Natural killer cell (primary cell): ENCODE results near the gene KDM4C. TPM values are rescaled to one million over a fixed set of nuclear protein-coding genes. Genes with fewer than 3 reads are reported as not detected.

Experiments
- ATAC-seq, 3 donors: fragments of 150-1000 bp in 2 of 3; fragments of 200-7000 bp in 1 of 3; cut with Tn5 transposase; 1 replicate in 1 of 3; 2 replicates in 2 of 3; pipeline ENCODE4 v1.10.0; 2021; ENCODE audit warnings: mild to moderate bottlenecking in 2 of 3, moderate library complexity in 2 of 3
- DNase-seq, 2 donors: peaks; one replicate each; pipeline versions ENCODE4 v3.0.0 to v3.0.0-alpha.2; 2013 to 2021; ENCODE audit warnings: mixed read lengths in 1 of 2
- H3K27ac ChIP-seq: one replicate; pipeline ENCODE4 v1.5.1; 2013; ENCODE audit warnings: mild to moderate bottlenecking, low read length
- H3K27me3 ChIP-seq: one replicate; pipeline ENCODE4 v1.6.1; 2013; ENCODE audit warnings: low read length; ENCODE audit not compliant: control insufficient read depth, insufficient read depth
- H3K36me3 ChIP-seq: one replicate; pipeline ENCODE4 v1.6.1; 2013; ENCODE audit warnings: low read length; ENCODE audit not compliant: control insufficient read depth, insufficient read depth
- H3K4me1 ChIP-seq: one replicate; pipeline ENCODE4 v1.6.1; 2013; ENCODE audit warnings: low read length; ENCODE audit not compliant: control insufficient read depth, insufficient read depth
- H3K4me3 ChIP-seq: one replicate; pipeline ENCODE4 v1.5.1; 2013; ENCODE audit warnings: low read length
- H3K9me3 ChIP-seq: one replicate; pipeline ENCODE4 v1.6.1; 2013; ENCODE audit warnings: low read length; ENCODE audit not compliant: control insufficient read depth, insufficient read depth
- H3K27ac Mint-ChIP-seq, 2 donors: one replicate each; pipeline ENCODE4 v1.8.0; 2022; ENCODE audit warnings: mild to moderate bottlenecking in 2 of 2, mixed read lengths in 2 of 2, moderate library complexity in 1 of 2
- H3K27me3 Mint-ChIP-seq, 2 donors: one replicate each; pipeline ENCODE4 v1.8.0; 2022; ENCODE audit warnings: low read depth in 2 of 2, mixed read lengths in 2 of 2
- H3K36me3 Mint-ChIP-seq: one replicate; pipeline ENCODE4 v1.8.0; 2022; ENCODE audit warnings: mixed read lengths
- H3K4me1 Mint-ChIP-seq, 2 donors: one replicate each; pipeline ENCODE4 v1.8.0; 2022; ENCODE audit warnings: mixed read lengths in 2 of 2
- H3K4me3 Mint-ChIP-seq: one replicate; pipeline ENCODE4 v1.8.0; 2022; ENCODE audit warnings: mild to moderate bottlenecking, moderate library complexity, mixed read lengths
- H3K9me3 Mint-ChIP-seq, 2 donors: one replicate each; pipeline ENCODE4 v1.8.0; 2022; ENCODE audit warnings: mixed read lengths in 2 of 2
- WGBS: methylation state at CpG from one replicate; pipeline ENCODE4 v1.1.7; 2013; ENCODE audit warnings: missing lambda C conversion rate; ENCODE audit not compliant: insufficient coverage; 5-methylcytosine and 5-hydroxymethylcytosine counted together
- intact Hi-C: fragments of 100-400 bp; cut with micrococcal nuclease; formaldehyde crosslinking; loops from one replicate; pipeline ENCODE4 v1.14.2; 2022
- total RNA-seq, 4 donors: library from RNA; stranded (reverse); fragments of 120-200 nt in 1 of 4; gene quantifications; one replicate each; pipeline versions ENCODE4 v1.2.3 to v1.2.4, GENCODE V29; 2013 to 2022
- TF ChIP-seq, protein P1 (sequence below): fragments of 200-600 bp; IDR thresholded peaks from one replicate; pipeline ENCODE4 v1.8.0; 2022; ENCODE audit warnings: antibody characterized with exemption

Gene KDM4C
- total RNA-seq, 3 donors from 2014 or later (not counting 1 experiment from before 2014, with no cell fraction given), result 115 to 137 (median 116) TPM

DNA sequence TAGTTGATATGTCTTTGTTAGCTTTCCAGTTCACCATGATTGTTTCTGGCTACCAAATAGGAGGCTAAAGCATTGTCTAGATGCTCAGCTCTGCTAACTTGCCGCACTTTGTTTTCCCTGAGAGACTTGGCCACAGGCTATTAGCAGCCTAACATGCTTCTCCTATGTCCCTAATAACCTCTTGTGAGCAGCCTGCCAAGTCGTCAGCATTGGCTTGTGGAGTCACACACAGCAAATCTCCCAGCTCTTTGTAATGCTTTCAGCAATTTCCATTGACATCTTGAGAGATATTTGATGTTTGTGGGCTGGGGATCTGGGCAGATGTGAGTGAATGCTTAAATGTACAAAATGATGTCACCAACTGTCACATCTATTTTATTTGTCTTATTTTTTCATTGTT, 346.9 kb downstream of the KDM4C start:
- H3K4me1 Mint-ChIP-seq, result peaks cover 12 to 17% of the 10 kb centered on the region in 2 donors
- intact Hi-C loops, result no loop called here
- Histone ChIP-seq H3K27me3 (no peaks in the 10 kb centered on the region), H3K27ac (no peak overlapping the region), H3K4me3 (no peak overlapping the region), H3K4me1 (no peaks in the 10 kb centered on the region), H3K9me3 (peaks cover under 1% of the 10 kb centered on the region), H3K36me3 (peaks cover 30% of the 10 kb centered on the region)
- no peaks in the 10 kb centered on the region for H3K9me3 Mint-ChIP-seq
- ATAC-seq, result no peak
- TF ChIP-seq, protein P1, sequence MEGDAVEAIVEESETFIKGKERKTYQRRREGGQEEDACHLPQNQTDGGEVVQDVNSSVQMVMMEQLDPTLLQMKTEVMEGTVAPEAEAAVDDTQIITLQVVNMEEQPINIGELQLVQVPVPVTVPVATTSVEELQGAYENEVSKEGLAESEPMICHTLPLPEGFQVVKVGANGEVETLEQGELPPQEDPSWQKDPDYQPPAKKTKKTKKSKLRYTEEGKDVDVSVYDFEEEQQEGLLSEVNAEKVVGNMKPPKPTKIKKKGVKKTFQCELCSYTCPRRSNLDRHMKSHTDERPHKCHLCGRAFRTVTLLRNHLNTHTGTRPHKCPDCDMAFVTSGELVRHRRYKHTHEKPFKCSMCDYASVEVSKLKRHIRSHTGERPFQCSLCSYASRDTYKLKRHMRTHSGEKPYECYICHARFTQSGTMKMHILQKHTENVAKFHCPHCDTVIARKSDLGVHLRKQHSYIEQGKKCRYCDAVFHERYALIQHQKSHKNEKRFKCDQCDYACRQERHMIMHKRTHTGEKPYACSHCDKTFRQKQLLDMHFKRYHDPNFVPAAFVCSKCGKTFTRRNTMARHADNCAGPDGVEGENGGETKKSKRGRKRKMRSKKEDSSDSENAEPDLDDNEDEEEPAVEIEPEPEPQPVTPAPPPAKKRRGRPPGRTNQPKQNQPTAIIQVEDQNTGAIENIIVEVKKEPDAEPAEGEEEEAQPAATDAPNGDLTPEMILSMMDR, result no peak
- H3K36me3 Mint-ChIP-seq, result peaks cover 12% of the 10 kb centered on the region
- DNase-seq, result no peak
- WGBS, result 100% methylated on average over 2 of the region's 2 CpGs
- peak overlapping the region in 1 of 2 donors; percentile 50 for H3K27ac Mint-ChIP-seq
- H3K4me3 Mint-ChIP-seq, result no peak overlapping the region
- H3K27me3 Mint-ChIP-seq, result no peaks in the 10 kb centered on the region

DNA sequence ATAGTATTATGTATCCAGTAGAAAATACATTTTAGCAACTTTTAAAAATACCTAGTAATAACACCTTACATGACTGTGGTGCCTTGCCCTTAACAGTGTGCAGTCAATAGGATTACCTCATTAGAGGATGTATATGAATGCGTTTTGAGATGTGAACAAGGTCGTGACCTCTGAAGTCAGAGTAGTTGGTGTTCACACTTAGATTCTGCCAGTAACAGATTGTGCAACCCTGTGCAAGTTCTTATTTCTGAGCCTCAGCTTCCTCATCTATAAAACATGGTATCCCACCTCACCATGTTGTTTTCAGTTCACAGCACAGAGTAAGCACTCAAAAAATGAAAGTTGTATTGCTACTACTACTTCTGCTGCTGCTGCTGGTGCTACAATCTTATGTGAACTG, 347.3 kb downstream of the KDM4C start:
- H3K27me3 Mint-ChIP-seq, result no peaks in the 10 kb centered on the region
- H3K36me3 ChIP-seq, result peaks cover 34% of the 10 kb centered on the region
- H3K9me3 Mint-ChIP-seq, result no peaks in the 10 kb centered on the region
- TF ChIP-seq, protein P1, result no peak
- no peaks in the 10 kb centered on the region for H3K9me3 ChIP-seq
- ATAC-seq (peak in 1 of 3 donors; percentile 20), DNase-seq (no peak)
- intact Hi-C loops, result no loop called here
- WGBS, result 91% methylated on average over 2 of the region's 2 CpGs
- H3K4me3 Mint-ChIP-seq, result no peak overlapping the region
- no peak overlapping the region for H3K27ac ChIP-seq
- H3K4me3 ChIP-seq, result no peak overlapping the region
- peaks cover 12% of the 10 kb centered on the region for H3K36me3 Mint-ChIP-seq
- H3K27me3 ChIP-seq, result no peaks in the 10 kb centered on the region
- H3K4me1 Mint-ChIP-seq, result peaks cover 12 to 17% of the 10 kb centered on the region in 2 donors
- H3K27ac Mint-ChIP-seq, result peak overlapping the region in 1 of 2 donors; percentile 50
- no peaks in the 10 kb centered on the region for H3K4me1 ChIP-seq

DNA sequence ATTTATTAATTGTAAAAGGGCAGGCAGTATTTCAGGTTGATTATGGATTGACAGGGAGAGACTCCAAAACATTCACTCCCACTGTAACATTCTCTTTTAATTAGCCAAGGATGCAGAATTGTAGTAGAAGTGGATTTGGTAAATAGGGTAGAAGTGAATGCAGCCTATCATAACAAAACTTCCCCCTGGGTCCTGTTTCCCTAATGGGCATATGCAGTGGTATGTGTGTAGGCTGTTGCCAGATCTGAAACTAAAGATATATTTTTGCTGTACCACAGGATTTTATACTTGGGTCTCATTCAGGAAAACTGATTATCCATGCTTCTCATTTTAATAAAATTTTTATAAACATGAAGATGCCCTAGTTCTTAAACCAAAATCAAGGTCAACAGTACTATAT, 351.2 kb downstream of the KDM4C start:
- peaks cover 23 to 29% of the 10 kb centered on the region in 2 donors for H3K4me1 Mint-ChIP-seq
- ATAC-seq, result no peak
- no peak overlapping the region for H3K27ac Mint-ChIP-seq
- Histone ChIP-seq H3K4me1 (no peaks in the 10 kb centered on the region), H3K9me3 (no peaks in the 10 kb centered on the region), H3K36me3 (peaks cover 31% of the 10 kb centered on the region), H3K27me3 (no peaks in the 10 kb centered on the region), H3K4me3 (no peak overlapping the region), H3K27ac (no peak overlapping the region)
- no peaks in the 10 kb centered on the region for H3K27me3 Mint-ChIP-seq
- no peak for DNase-seq
- H3K9me3 Mint-ChIP-seq, result no peaks in the 10 kb centered on the region
- intact Hi-C loops, result no loop called here
- H3K4me3 Mint-ChIP-seq, result no peak overlapping the region
- H3K36me3 Mint-ChIP-seq, result peaks cover 9% of the 10 kb centered on the region
- TF ChIP-seq, protein P1, result no peak

DNA sequence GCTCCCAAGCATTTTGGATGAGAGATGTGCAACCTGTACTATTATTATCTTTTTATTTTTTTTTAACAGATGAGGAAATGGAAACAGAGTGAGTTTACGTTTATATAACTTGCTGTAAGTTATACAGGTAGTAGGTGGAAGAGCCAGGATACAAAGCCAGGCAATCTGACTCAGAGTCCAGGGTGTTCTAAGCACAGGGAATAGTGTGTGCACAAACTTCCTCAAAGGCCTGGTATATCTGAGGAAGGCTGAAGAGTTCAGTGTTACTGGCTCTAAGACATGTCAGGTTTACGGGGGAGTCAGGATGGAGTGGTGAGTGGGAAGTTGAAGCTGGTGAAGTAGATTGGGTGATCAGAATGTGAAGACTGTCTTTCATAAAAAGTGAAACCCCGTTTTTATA, 353.6 kb downstream of the KDM4C start:
- DNase-seq, result no peak
- Mint-ChIP-seq H3K4me1 (peaks cover 14 to 17% of the 10 kb centered on the region in 2 donors), H3K36me3 (no peaks in the 10 kb centered on the region), H3K27me3 (no peaks in the 10 kb centered on the region), H3K9me3 (no peaks in the 10 kb centered on the region), H3K27ac (peak overlapping the region; percentile 41 to 44), H3K4me3 (no peak overlapping the region)
- Histone ChIP-seq H3K27me3 (no peaks in the 10 kb centered on the region), H3K27ac (no peak overlapping the region), H3K36me3 (peaks cover 24% of the 10 kb centered on the region), H3K9me3 (no peaks in the 10 kb centered on the region), H3K4me3 (no peak overlapping the region), H3K4me1 (no peaks in the 10 kb centered on the region)
- ATAC-seq, result no peak
- TF ChIP-seq, protein P1, result no peak
- WGBS, result 96% methylated on average over 2 of the region's 3 CpGs
- intact Hi-C loops, result no loop called here
